GM12878 (cell line): ENCODE results near the gene FUBP1.

Source experiments
- BMI1 ChIP-seq: fragments of 450-650 bp; IDR thresholded peaks from 2 replicates; pipeline ENCODE4 v1.6.1; 2016; ENCODE audit warnings: mild to moderate bottlenecking, moderate library complexity, borderline replicate concordance
- DPF2 ChIP-seq: fragments of 450-650 bp; IDR thresholded peaks from 2 replicates; pipeline ENCODE4 v1.6.1; 2017; ENCODE audit warnings: mild to moderate bottlenecking
- KDM1A ChIP-seq: fragments of 200-600 bp; sonication (generic); IDR thresholded peaks from 2 replicates; pipeline ENCODE4 v1.6.1; 2016; ENCODE audit warnings: borderline replicate concordance
- MTA3 ChIP-seq: IDR thresholded peaks from 2 replicates; pipeline ENCODE4 v1.6.1; 2012; ENCODE audit warnings: low read length, inconsistent platforms, borderline replicate concordance
- POLR2A ChIP-seq: IDR thresholded peaks from 2 replicates; pipeline ENCODE4 v1.6.1; 2011; ENCODE audit warnings: low read depth, mild to moderate bottlenecking, low read length
- RCOR1 ChIP-seq: conservative IDR thresholded peaks from 2 replicates; pipeline ENCODE4 v1.6.1; 2012; ENCODE audit warnings: low read depth, low read length, improper control_type of control experiment
- SREBF1 ChIP-seq: IDR thresholded peaks from 2 replicates; pipeline ENCODE4 v1.6.1; 2012; ENCODE audit warnings: mild to moderate bottlenecking, low read length
- TF ChIP-seq, protein P1 (sequence below): fragments of 450-650 bp; IDR thresholded peaks from 2 replicates; pipeline ENCODE4 v1.6.1; 2017; ENCODE audit warnings: borderline replicate concordance
- TF ChIP-seq, protein P2 (sequence below): IDR thresholded peaks from 2 replicates; pipeline ENCODE4 v1.6.1; 2012; ENCODE audit warnings: low read depth, low read length, improper control_type of control experiment

DNA sequence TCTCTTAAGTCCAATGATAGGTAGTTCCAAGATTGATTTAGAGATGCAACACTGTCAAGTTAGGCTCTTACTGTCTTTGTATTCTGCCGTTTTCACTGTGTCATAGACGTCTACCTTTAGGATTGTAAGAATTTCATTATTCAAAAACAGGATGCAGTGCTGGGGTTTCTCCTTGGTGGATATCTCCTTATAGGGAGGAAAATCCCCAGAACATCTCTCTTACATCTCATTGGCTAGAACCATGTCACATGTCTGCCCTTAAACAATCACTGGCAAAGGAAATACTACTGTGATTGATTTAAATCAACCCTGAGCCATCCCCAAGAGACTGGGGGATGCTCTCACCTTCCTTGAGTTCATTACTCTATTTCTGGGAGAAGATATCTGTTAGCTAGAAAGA lies 10.9 kb upstream of the FUBP1 start:
- TF ChIP-seq BMI1 (no peak), RCOR1 (no peak), SREBF1 (no peak), POLR2A (no peak), MTA3 (no peak), KDM1A (no peak), DPF2 (no peak)
- TF ChIP-seq, protein P1, sequence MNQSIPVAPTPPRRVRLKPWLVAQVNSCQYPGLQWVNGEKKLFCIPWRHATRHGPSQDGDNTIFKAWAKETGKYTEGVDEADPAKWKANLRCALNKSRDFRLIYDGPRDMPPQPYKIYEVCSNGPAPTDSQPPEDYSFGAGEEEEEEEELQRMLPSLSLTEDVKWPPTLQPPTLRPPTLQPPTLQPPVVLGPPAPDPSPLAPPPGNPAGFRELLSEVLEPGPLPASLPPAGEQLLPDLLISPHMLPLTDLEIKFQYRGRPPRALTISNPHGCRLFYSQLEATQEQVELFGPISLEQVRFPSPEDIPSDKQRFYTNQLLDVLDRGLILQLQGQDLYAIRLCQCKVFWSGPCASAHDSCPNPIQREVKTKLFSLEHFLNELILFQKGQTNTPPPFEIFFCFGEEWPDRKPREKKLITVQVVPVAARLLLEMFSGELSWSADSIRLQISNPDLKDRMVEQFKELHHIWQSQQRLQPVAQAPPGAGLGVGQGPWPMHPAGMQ = no peak
- TF ChIP-seq, protein P2, sequence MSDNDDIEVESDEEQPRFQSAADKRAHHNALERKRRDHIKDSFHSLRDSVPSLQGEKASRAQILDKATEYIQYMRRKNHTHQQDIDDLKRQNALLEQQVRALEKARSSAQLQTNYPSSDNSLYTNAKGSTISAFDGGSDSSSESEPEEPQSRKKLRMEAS = no peak
